NCI-H510A (cell line): ENCODE results near the gene RICTOR.

Source experiments
- DNase-seq: peaks from one replicate; lab custom pipeline; 2025; lab: John Stamatoyannopoulos, UW

Gene RICTOR

GRCh38 chr5:38938973-38939372, 135.2 kb downstream of the RICTOR start:
- no peak for DNase-seq

GRCh38 chr5:38938424-38938823, 135.8 kb downstream of the RICTOR start:
- no peak for DNase-seq

- DNase-seq: no peak
These were observed 137.9 kb downstream of the RICTOR start for GRCh38 chr5:38936269-38936668.

GRCh38 chr5:38935437-38935836, 138.8 kb downstream of the RICTOR start:
- no peak for DNase-seq

GRCh38 chr5:38932854-38933408, 141.3 kb downstream of the RICTOR start:
- no peak for DNase-seq

- DNase-seq: no peak
These were observed 142.5 kb downstream of the RICTOR start for GRCh38 chr5:38931731-38932130.

- DNase-seq: no peak
These were observed 144.4 kb downstream of the RICTOR start for GRCh38 chr5:38929838-38930237.

- no peak for DNase-seq
These were observed 146.7 kb downstream of the RICTOR start for GRCh38 chr5:38927470-38927869.

- no peak for DNase-seq
These were observed 148.1 kb downstream of the RICTOR start for GRCh38 chr5:38926121-38926520.

- DNase-seq: no peak
These were observed 148.9 kb downstream of the RICTOR start for GRCh38 chr5:38925154-38925925.

- DNase-seq: no peak
These were observed 150.3 kb downstream of the RICTOR start for GRCh38 chr5:38923661-38924451.

- no peak for DNase-seq
These were observed 152.0 kb downstream of the RICTOR start for GRCh38 chr5:38922199-38922598.

- DNase-seq: no peak
These were observed 153.0 kb downstream of the RICTOR start for GRCh38 chr5:38921174-38921573.

- no peak for DNase-seq
These were observed 157.4 kb downstream of the RICTOR start for GRCh38 chr5:38916802-38917201.

- no peak for DNase-seq
These were observed 160.5 kb downstream of the RICTOR start for GRCh38 chr5:38913714-38914113.

- no peak for DNase-seq
These were observed 162.3 kb downstream of the RICTOR start for GRCh38 chr5:38911933-38912332.

GRCh38 chr5:38906503-38906902, 167.7 kb downstream of the RICTOR start:
- no peak for DNase-seq

- no peak for DNase-seq
These were observed 168.7 kb downstream of the RICTOR start for GRCh38 chr5:38905516-38905915.

- no peak for DNase-seq
These were observed 174.3 kb downstream of the RICTOR start for GRCh38 chr5:38899936-38900335.

GRCh38 chr5:38896760-38897159, 177.4 kb downstream of the RICTOR start:
- no peak for DNase-seq

- DNase-seq: no peak
These were observed 181.8 kb downstream of the RICTOR start for GRCh38 chr5:38892363-38892762.

- no peak for DNase-seq
These were observed 182.6 kb downstream of the RICTOR start for GRCh38 chr5:38891563-38891962.

- no peak for DNase-seq
These were observed 184.8 kb downstream of the RICTOR start for GRCh38 chr5:38889424-38889823.
